ENCODE measurements around the gene HMX1. TPM values are rescaled to one million over a fixed set of nuclear protein-coding genes. Genes with fewer than 3 reads are reported as not detected.

Gene HMX1
- polyA plus RNA-seq, 1 of the 3 experiments (the other 2 are of a cell fraction), result 0.20 TPM

- H2AFZ ChIP-seq (ENCODE audit: low read depth), result no peak overlapping the region
- no peaks in the 10 kb centered on the region for H3K9me2 ChIP-seq
- no peak overlapping the region for H3K27ac ChIP-seq (ENCODE audit: low read depth in 2 of 2, low read length in 1 of 2)
- POLR2A ChIA-PET, result no interaction called here
- no peaks in the 10 kb centered on the region for H3K4me1 ChIP-seq (ENCODE audit: control insufficient read depth in 1 of 2, insufficient read depth in 2 of 2, low read depth in 1 of 2, low read length in 1 of 2)
- DNase-seq, result no peak
- H3K9me3 ChIP-seq, result no peaks in the 10 kb centered on the region
- no peak overlapping the region for H3K4me2 ChIP-seq
- no peaks in the 10 kb centered on the region for H3K27me3 ChIP-seq (ENCODE audit: insufficient read depth)
- WGBS (ENCODE audit: low lambda C conversion rate), result 32% methylated on average over 6 of the region's 6 CpGs
- no peaks in the 10 kb centered on the region for H3F3A ChIP-seq (replicated peaks; ENCODE audit: insufficient read depth)
- no peaks in the 10 kb centered on the region for H3K36me3 ChIP-seq (replicated peaks in 1 of 2; ENCODE audit: control insufficient read depth in 1 of 2, insufficient read depth in 2 of 2, low read length in 1 of 2)
- no peak for TF ChIP-seq FOSL2 (IDR thresholded peaks at IDR 0.05; ENCODE audit: borderline replicate concordance, low read depth)
- no peak for TF ChIP-seq PBX3 (IDR thresholded peaks at IDR 0.05)
- no peak for TF ChIP-seq GABPA (IDR thresholded peaks at IDR 0.05; ENCODE audit: low read depth)
- TF ChIP-seq, protein P1, sequence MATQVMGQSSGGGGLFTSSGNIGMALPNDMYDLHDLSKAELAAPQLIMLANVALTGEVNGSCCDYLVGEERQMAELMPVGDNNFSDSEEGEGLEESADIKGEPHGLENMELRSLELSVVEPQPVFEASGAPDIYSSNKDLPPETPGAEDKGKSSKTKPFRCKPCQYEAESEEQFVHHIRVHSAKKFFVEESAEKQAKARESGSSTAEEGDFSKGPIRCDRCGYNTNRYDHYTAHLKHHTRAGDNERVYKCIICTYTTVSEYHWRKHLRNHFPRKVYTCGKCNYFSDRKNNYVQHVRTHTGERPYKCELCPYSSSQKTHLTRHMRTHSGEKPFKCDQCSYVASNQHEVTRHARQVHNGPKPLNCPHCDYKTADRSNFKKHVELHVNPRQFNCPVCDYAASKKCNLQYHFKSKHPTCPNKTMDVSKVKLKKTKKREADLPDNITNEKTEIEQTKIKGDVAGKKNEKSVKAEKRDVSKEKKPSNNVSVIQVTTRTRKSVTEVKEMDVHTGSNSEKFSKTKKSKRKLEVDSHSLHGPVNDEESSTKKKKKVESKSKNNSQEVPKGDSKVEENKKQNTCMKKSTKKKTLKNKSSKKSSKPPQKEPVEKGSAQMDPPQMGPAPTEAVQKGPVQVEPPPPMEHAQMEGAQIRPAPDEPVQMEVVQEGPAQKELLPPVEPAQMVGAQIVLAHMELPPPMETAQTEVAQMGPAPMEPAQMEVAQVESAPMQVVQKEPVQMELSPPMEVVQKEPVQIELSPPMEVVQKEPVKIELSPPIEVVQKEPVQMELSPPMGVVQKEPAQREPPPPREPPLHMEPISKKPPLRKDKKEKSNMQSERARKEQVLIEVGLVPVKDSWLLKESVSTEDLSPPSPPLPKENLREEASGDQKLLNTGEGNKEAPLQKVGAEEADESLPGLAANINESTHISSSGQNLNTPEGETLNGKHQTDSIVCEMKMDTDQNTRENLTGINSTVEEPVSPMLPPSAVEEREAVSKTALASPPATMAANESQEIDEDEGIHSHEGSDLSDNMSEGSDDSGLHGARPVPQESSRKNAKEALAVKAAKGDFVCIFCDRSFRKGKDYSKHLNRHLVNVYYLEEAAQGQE (IDR thresholded peaks at IDR 0.05; ENCODE audit: low read depth, low read length), result no peak
- TF ChIP-seq GATA2 (CRISPR knock-in tag; IDR thresholded peaks at IDR 0.05), result no peak
- no peak for TF ChIP-seq SMC3 (IDR thresholded peaks at IDR 0.05; ENCODE audit: low read depth, low read length)
- no peak for TF ChIP-seq MXI1 (IDR thresholded peaks at IDR 0.05; ENCODE audit: low read depth, low read length)
- TF ChIP-seq RXRA (IDR thresholded peaks at IDR 0.05; ENCODE audit: borderline replicate concordance, low read depth), result no peak
- no peak overlapping the region; a peak in 1 of 4 replicates for H3K4me3 ChIP-seq (ENCODE audit: low read depth in 2 of 2, low read length in 1 of 2)
- no peaks in the 10 kb centered on the region for H4K20me1 ChIP-seq (ENCODE audit: insufficient read depth)
- no peaks in the 10 kb centered on the region for H3K79me2 ChIP-seq (ENCODE audit: insufficient read depth)
- H3K9ac ChIP-seq, result no peak overlapping the region
- CTCF ChIA-PET, result interaction anchor here (1.9 to 2.7 kb wide), 2 partner anchors 14 to 294 kb away, joined by 5 to 13 read pairs; no protein-coding TSS in a partner anchor
Observed at GRCh38 chr4:8901335-8901734, 29.7 kb upstream of the HMX1 start.

DNA sequence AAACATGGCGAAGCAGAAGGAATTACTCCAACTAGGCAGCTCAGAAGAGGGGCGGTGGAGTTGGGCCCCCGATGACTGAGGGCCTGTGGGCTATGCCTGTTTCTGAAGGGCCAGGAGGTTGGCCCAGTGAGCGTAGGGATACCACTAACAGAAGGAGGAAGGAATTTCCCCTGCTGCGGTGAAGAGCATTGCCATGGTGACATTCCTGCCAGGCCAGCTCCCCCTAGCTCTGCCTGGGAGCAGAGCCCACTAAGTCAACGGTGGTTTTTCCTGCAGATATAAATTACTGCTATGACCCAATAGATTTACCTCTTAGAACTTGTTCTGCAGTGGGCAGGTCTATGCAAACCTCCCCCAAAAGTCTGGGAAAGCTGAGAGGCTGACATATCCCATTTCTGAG, 28.9 kb upstream of the HMX1 start:
- H3K4me3 ChIP-seq (ENCODE audit: low read depth in 2 of 2, low read length in 1 of 2), result no peak overlapping the region
- no peaks in the 10 kb centered on the region for H3K27me3 ChIP-seq (ENCODE audit: insufficient read depth)
- H3K9me2 ChIP-seq, result no peaks in the 10 kb centered on the region
- H3F3A ChIP-seq (replicated peaks; ENCODE audit: insufficient read depth), result no peaks in the 10 kb centered on the region
- no peak overlapping the region for H3K9ac ChIP-seq
- 46% methylated on average over 6 of the region's 6 CpGs for WGBS (ENCODE audit: low lambda C conversion rate)
- DNase-seq, result no peak
- ChIA-PET CTCF (interaction anchor here (0.7 to 2.7 kb wide), 5 partner anchors 14 to 293 kb away, joined by 3 to 13 read pairs (median 5); no protein-coding TSS in a partner anchor), POLR2A (no interaction called here)
- H2AFZ ChIP-seq (ENCODE audit: low read depth), result no peak overlapping the region
- H3K79me2 ChIP-seq (ENCODE audit: insufficient read depth), result no peaks in the 10 kb centered on the region
- no peak overlapping the region for H3K27ac ChIP-seq (ENCODE audit: low read depth in 2 of 2, low read length in 1 of 2)
- H4K20me1 ChIP-seq (ENCODE audit: insufficient read depth), result no peaks in the 10 kb centered on the region
- H3K36me3 ChIP-seq (replicated peaks in 1 of 2; ENCODE audit: control insufficient read depth in 1 of 2, insufficient read depth in 2 of 2, low read length in 1 of 2), result no peaks in the 10 kb centered on the region
- H3K4me1 ChIP-seq (ENCODE audit: control insufficient read depth in 1 of 2, insufficient read depth in 2 of 2, low read depth in 1 of 2, low read length in 1 of 2), result no peaks in the 10 kb centered on the region
- TF ChIP-seq TAF1 (IDR thresholded peaks at IDR 0.05; ENCODE audit: borderline replicate concordance, low read depth, low read length) (no peak), GABPA (IDR thresholded peaks at IDR 0.05; ENCODE audit: low read depth) (no peak), JUND (IDR thresholded peaks at IDR 0.05) (no peak), YY1 (IDR thresholded peaks at IDR 0.05; ENCODE audit: low read depth) (no peak), RAD21 (IDR thresholded peaks at IDR 0.05; ENCODE audit: low read length) (no peak)
- TF ChIP-seq, protein P2, sequence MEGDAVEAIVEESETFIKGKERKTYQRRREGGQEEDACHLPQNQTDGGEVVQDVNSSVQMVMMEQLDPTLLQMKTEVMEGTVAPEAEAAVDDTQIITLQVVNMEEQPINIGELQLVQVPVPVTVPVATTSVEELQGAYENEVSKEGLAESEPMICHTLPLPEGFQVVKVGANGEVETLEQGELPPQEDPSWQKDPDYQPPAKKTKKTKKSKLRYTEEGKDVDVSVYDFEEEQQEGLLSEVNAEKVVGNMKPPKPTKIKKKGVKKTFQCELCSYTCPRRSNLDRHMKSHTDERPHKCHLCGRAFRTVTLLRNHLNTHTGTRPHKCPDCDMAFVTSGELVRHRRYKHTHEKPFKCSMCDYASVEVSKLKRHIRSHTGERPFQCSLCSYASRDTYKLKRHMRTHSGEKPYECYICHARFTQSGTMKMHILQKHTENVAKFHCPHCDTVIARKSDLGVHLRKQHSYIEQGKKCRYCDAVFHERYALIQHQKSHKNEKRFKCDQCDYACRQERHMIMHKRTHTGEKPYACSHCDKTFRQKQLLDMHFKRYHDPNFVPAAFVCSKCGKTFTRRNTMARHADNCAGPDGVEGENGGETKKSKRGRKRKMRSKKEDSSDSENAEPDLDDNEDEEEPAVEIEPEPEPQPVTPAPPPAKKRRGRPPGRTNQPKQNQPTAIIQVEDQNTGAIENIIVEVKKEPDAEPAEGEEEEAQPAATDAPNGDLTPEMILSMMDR (IDR thresholded peaks at IDR 0.05), result no peak
- no peak overlapping the region for H3K4me2 ChIP-seq
- H3K9me3 ChIP-seq, result no peaks in the 10 kb centered on the region

Measured in SK-N-SH (cell line).